RKO (cell line): Measurements from ENCODE around the gene TUBB4A.
A peak's percentile ranks its signal among the peaks of the same experiment; 100 is the strongest.
"Not testable (repeated sequence)": the region's sequence is repeated elsewhere in the genome, so short reads cannot be mapped to it uniquely, and the experiment has no call there.

Experiments used
- DNase-seq: peaks from one replicate; pipeline ENCODE4 v3.0.0-alpha.2; 2016; ENCODE audit warnings: low spot score

TUBB4A gene

GRCh38 chr19:6501740-6502648 is at the start of gene TUBB4A:
Gene TUBB4A (minus strand): TSS chr19:6502309. CDS start chr19:6502212, 97 bp downstream.
- DNase-seq, result no peak

GRCh38 chr19:6551091-6551490 is 49.0 kb upstream of the TUBB4A start:
- no peak for DNase-seq

GRCh38 chr19:6550679-6551078 is 48.6 kb upstream of the TUBB4A start:
- DNase-seq, result not testable (repeated sequence)

- DNase-seq, result no peak
Observed at GRCh38 chr19:6543866-6544347, 41.8 kb upstream of the TUBB4A start.

- DNase-seq, result peak; percentile 55
Observed at GRCh38 chr19:6540918-6541689, 39.0 kb upstream of the TUBB4A start.

- no peak for DNase-seq
Observed at GRCh38 chr19:6539514-6539913, 37.4 kb upstream of the TUBB4A start.

- no peak for DNase-seq
Observed at GRCh38 chr19:6535558-6536137, 33.5 kb upstream of the TUBB4A start.

- no peak for DNase-seq
Observed at GRCh38 chr19:6534451-6535093, 32.5 kb upstream of the TUBB4A start.

GRCh38 chr19:6533746-6534418 is 31.8 kb upstream of the TUBB4A start:
- DNase-seq, result no peak

- no peak for DNase-seq
Observed at GRCh38 chr19:6533000-6533328, 30.9 kb upstream of the TUBB4A start.

GRCh38 chr19:6532244-6532999 is 30.3 kb upstream of the TUBB4A start:
- no peak for DNase-seq

GRCh38 chr19:6531956-6532243 is 29.8 kb upstream of the TUBB4A start:
- no peak for DNase-seq

GRCh38 chr19:6531163-6531955 is 29.2 kb upstream of the TUBB4A start:
- peak; percentile 39 for DNase-seq

GRCh38 chr19:6530386-6531162 is 28.5 kb upstream of the TUBB4A start, which contains the start of gene TNFSF9:
Gene TNFSF9 (plus strand): TSS chr19:6531026. CDS start chr19:6531037, 11 bp downstream.
- peak; percentile 91 for DNase-seq

GRCh38 chr19:6529937-6530385 is 27.9 kb upstream of the TUBB4A start:
- DNase-seq, result no peak

- no peak for DNase-seq
Observed at GRCh38 chr19:6529351-6529750, 27.2 kb upstream of the TUBB4A start.

- no peak for DNase-seq
Observed at GRCh38 chr19:6528544-6529121, 26.5 kb upstream of the TUBB4A start.

- DNase-seq, result no peak
Observed at GRCh38 chr19:6527893-6528543, 25.9 kb upstream of the TUBB4A start.
